Neuron (in vitro differentiated cells): ENCODE measurements around the gene FGF12.
"Not testable (repeated sequence)": the region's sequence is repeated elsewhere in the genome, so short reads cannot be mapped to it uniquely, and the experiment has no call there.

Source experiments
- H2AFZ ChIP-seq: one replicate; pipeline ENCODE4 v1.6.1; 2013; ENCODE audit warnings: low read depth, mild to moderate bottlenecking, inconsistent platforms, low read length, moderate library complexity
- H3K27me3 ChIP-seq: one replicate; pipeline ENCODE4 v1.6.1; 2013; ENCODE audit warnings: low read length; ENCODE audit not compliant: insufficient read depth
- H3K36me3 ChIP-seq: one replicate; pipeline ENCODE4 v1.6.1; 2013; ENCODE audit warnings: low read length; ENCODE audit not compliant: insufficient read depth
- H3K4me1 ChIP-seq: one replicate; pipeline ENCODE4 v1.6.1; 2013; ENCODE audit warnings: low read length; ENCODE audit not compliant: insufficient read depth
- H3K4me3 ChIP-seq: 2 replicates; pipeline ENCODE4 v1.5.1; 2013; ENCODE audit warnings: mild to moderate bottlenecking, low read length, moderate library complexity
- H3K9me3 ChIP-seq: one replicate; pipeline ENCODE4 v1.6.1; 2013; ENCODE audit warnings: low read length

The FGF12 gene

GRCh38 chr3:192718156-192718555 is 9.2 kb downstream of the FGF12 start:
- Histone ChIP-seq H3K4me3 (no peak overlapping the region), H3K4me1 (no peaks in the 10 kb centered on the region), H3K36me3 (no peaks in the 10 kb centered on the region), H3K27me3 (peaks cover 2% of the 10 kb centered on the region), H3K9me3 (no peaks in the 10 kb centered on the region), H2AFZ (no peak overlapping the region)

- no peaks in the 10 kb centered on the region for H3K36me3 ChIP-seq
- H3K9me3 ChIP-seq: no peaks in the 10 kb centered on the region
- H3K4me1 ChIP-seq: no peaks in the 10 kb centered on the region
- no peak overlapping the region for H2AFZ ChIP-seq
- no peaks in the 10 kb centered on the region for H3K27me3 ChIP-seq
- no peak overlapping the region for H3K4me3 ChIP-seq
These were observed 12.2 kb downstream of the FGF12 start for GRCh38 chr3:192715126-192715525.

- H3K4me3 ChIP-seq, H2AFZ ChIP-seq, H3K9me3 ChIP-seq, H3K36me3 ChIP-seq, H3K4me1 ChIP-seq, H3K27me3 ChIP-seq: not testable (repeated sequence)
These were observed 16.2 kb downstream of the FGF12 start for GRCh38 chr3:192711126-192711525.

- Histone ChIP-seq H3K27me3 (no peaks in the 10 kb centered on the region), H3K4me3 (no peak overlapping the region), H3K9me3 (no peaks in the 10 kb centered on the region), H3K4me1 (no peaks in the 10 kb centered on the region), H2AFZ (no peak overlapping the region), H3K36me3 (no peaks in the 10 kb centered on the region)
These were observed 17.0 kb downstream of the FGF12 start for GRCh38 chr3:192710366-192710765.

GRCh38 chr3:192706272-192706671 is 21.1 kb downstream of the FGF12 start:
- H3K4me3 ChIP-seq: no peak overlapping the region
- H3K36me3 ChIP-seq: no peaks in the 10 kb centered on the region
- H3K4me1 ChIP-seq: no peaks in the 10 kb centered on the region
- no peak overlapping the region for H2AFZ ChIP-seq
- H3K9me3 ChIP-seq: no peaks in the 10 kb centered on the region
- H3K27me3 ChIP-seq: no peaks in the 10 kb centered on the region

- Histone ChIP-seq H2AFZ (no peak overlapping the region), H3K36me3 (no peaks in the 10 kb centered on the region), H3K4me3 (no peak overlapping the region), H3K27me3 (no peaks in the 10 kb centered on the region), H3K9me3 (no peaks in the 10 kb centered on the region), H3K4me1 (no peaks in the 10 kb centered on the region)
These were observed 26.5 kb downstream of the FGF12 start for GRCh38 chr3:192700885-192701284.

- no peak overlapping the region for H3K4me3 ChIP-seq
- no peaks in the 10 kb centered on the region for H3K4me1 ChIP-seq
- H3K36me3 ChIP-seq: no peaks in the 10 kb centered on the region
- no peaks in the 10 kb centered on the region for H3K27me3 ChIP-seq
- no peak overlapping the region for H2AFZ ChIP-seq
- no peaks in the 10 kb centered on the region for H3K9me3 ChIP-seq
These were observed 30.3 kb downstream of the FGF12 start for GRCh38 chr3:192696943-192697587.

GRCh38 chr3:192687488-192688152 is 39.7 kb downstream of the FGF12 start:
- no peaks in the 10 kb centered on the region for H3K36me3 ChIP-seq
- no peak overlapping the region for H2AFZ ChIP-seq
- H3K4me3 ChIP-seq: no peak overlapping the region
- no peaks in the 10 kb centered on the region for H3K9me3 ChIP-seq
- H3K27me3 ChIP-seq: no peaks in the 10 kb centered on the region
- H3K4me1 ChIP-seq: no peaks in the 10 kb centered on the region

- Histone ChIP-seq H3K4me3 (no peak overlapping the region), H3K9me3 (no peaks in the 10 kb centered on the region), H2AFZ (no peak overlapping the region), H3K36me3 (no peaks in the 10 kb centered on the region), H3K4me1 (no peaks in the 10 kb centered on the region), H3K27me3 (no peaks in the 10 kb centered on the region)
These were observed 41.5 kb downstream of the FGF12 start for GRCh38 chr3:192685801-192686200.

GRCh38 chr3:192684151-192684550 is 43.2 kb downstream of the FGF12 start:
- Histone ChIP-seq H3K4me3 (no peak overlapping the region), H3K9me3 (no peaks in the 10 kb centered on the region), H3K36me3 (no peaks in the 10 kb centered on the region), H3K27me3 (no peaks in the 10 kb centered on the region), H2AFZ (no peak overlapping the region), H3K4me1 (peaks cover 4% of the 10 kb centered on the region)

- H3K27me3 ChIP-seq: no peaks in the 10 kb centered on the region
- H3K36me3 ChIP-seq: no peaks in the 10 kb centered on the region
- no peak overlapping the region for H3K4me3 ChIP-seq
- H2AFZ ChIP-seq: no peak overlapping the region
- no peaks in the 10 kb centered on the region for H3K9me3 ChIP-seq
- peaks cover 4% of the 10 kb centered on the region for H3K4me1 ChIP-seq
These were observed 51.2 kb downstream of the FGF12 start for GRCh38 chr3:192675958-192676649.

- H3K36me3 ChIP-seq: no peaks in the 10 kb centered on the region
- H3K27me3 ChIP-seq: peaks cover 3% of the 10 kb centered on the region
- no peaks in the 10 kb centered on the region for H3K4me1 ChIP-seq
- no peak overlapping the region for H2AFZ ChIP-seq
- no peak overlapping the region for H3K4me3 ChIP-seq
- no peaks in the 10 kb centered on the region for H3K9me3 ChIP-seq
These were observed 71.7 kb downstream of the FGF12 start for GRCh38 chr3:192655628-192656027.

GRCh38 chr3:192655040-192655439 is 72.3 kb downstream of the FGF12 start:
- H3K9me3 ChIP-seq: no peaks in the 10 kb centered on the region
- no peaks in the 10 kb centered on the region for H3K36me3 ChIP-seq
- H2AFZ ChIP-seq: no peak overlapping the region
- H3K4me1 ChIP-seq: no peaks in the 10 kb centered on the region
- H3K4me3 ChIP-seq: no peak overlapping the region
- H3K27me3 ChIP-seq: peaks cover 3% of the 10 kb centered on the region
